HepG2 (cell line): Measurements from ENCODE around the gene AMBRA1. TPM values are rescaled to one million over a fixed set of nuclear protein-coding genes. Genes with fewer than 3 reads are reported as not detected.

Experiments used
- ATAC-seq: fragments of 200-7000 bp; cut with Tn5 transposase; 3 replicates; pipeline ENCODE4 v1.9.1; 2020; ENCODE audit warnings: mild to moderate bottlenecking, moderate library complexity
- BruUV-seq: library from RNA; stranded (reverse); fragments of 400-500 nt; replicated peaks from 2 replicates; lab custom pipeline; 2021; lab: Mats Ljungman, UMichigan
- CTCF ChIA-PET: fragments of 300-600 bp; formaldehyde crosslinking; extraction: SDS; loops from one replicate; lab custom pipeline; 2021; ENCODE audit warnings: low total read pairs, inconsistent platforms, low intra/inter-chr PET ratio; lab: Yijun Ruan, JAX
- POLR2A ChIA-PET: fragments of 350-600 bp; sonication (Branson Sonifier 250); formaldehyde crosslinking; loops from one replicate; lab custom pipeline; 2020; ENCODE audit warnings: antibody characterized with exemption, inconsistent platforms; lab: Yijun Ruan, JAX
- DNase-seq: peaks from one replicate; pipeline ENCODE4 v3.0.0-alpha.2; 2015; ENCODE audit warnings: low spot score
- FAIRE-seq: peaks from 3 replicates; lab custom pipeline; 2011; peaks lifted over from hg19 to GRCh38; lab: Jason Lieb, UNC
- H2AFZ ChIP-seq: one replicate; pipeline ENCODE4 v1.6.1; 2011; ENCODE audit warnings: low read length, inconsistent platforms
- H3K27ac ChIP-seq: fragments of 300-600 bp; 3 replicates; pipeline ENCODE4 v1.8.0; 2011; ENCODE audit warnings: mixed run types, mild to moderate bottlenecking, mixed read lengths, low read length, inconsistent platforms; ENCODE audit not compliant: insufficient read depth; ENCODE audit errors: extremely low read length
- H3K27me3 ChIP-seq, 2 experiments: fragments of 200-600 bp in 1 of 2; 2 replicates in 1 of 2; 3 replicates in 1 of 2; pipeline versions ENCODE4 v1.6.0 to v1.8.0; 2011; ENCODE audit warnings: low read length in 2 of 2, mild to moderate bottlenecking in 2 of 2, moderate library complexity in 2 of 2, inconsistent platforms in 1 of 2; ENCODE audit not compliant: insufficient read depth in 2 of 2, control insufficient read depth in 1 of 2
- H3K36me3 ChIP-seq, 2 experiments: fragments of 200-600 bp in 1 of 2; replicated peaks in 1 of 2; 2 replicates in 1 of 2; 3 replicates in 1 of 2; pipeline versions ENCODE4 v1.5.1 to v1.8.0; 2011; ENCODE audit warnings: low read length in 2 of 2, inconsistent platforms in 1 of 2; ENCODE audit not compliant: insufficient read depth in 2 of 2, control insufficient read depth in 1 of 2
- H3K4me1 ChIP-seq: 2 replicates; pipeline ENCODE4 v1.5.1; 2012; ENCODE audit warnings: low read length, inconsistent platforms; ENCODE audit not compliant: insufficient read depth
- H3K4me2 ChIP-seq: 2 replicates; pipeline ENCODE4 v1.6.0; 2011; ENCODE audit warnings: low read depth, low read length, inconsistent platforms
- H3K4me3 ChIP-seq, 3 experiments: fragments of 200-600 bp in 1 of 3; sonication (generic), shearing (Covaris generic) in 1 of 3; replicated peaks in 1 of 3; 2 replicates each; pipeline ENCODE4 v1.5.1; 2011 to 2016; ENCODE audit warnings: low read length in 3 of 3, inconsistent platforms in 2 of 3, low read depth in 2 of 3, mild to moderate bottlenecking in 2 of 3, control low read depth in 1 of 3, mixed read lengths in 1 of 3; ENCODE audit not compliant: insufficient read depth in 1 of 3
- H3K79me2 ChIP-seq: one replicate; pipeline ENCODE4 v1.6.1; 2011; ENCODE audit warnings: low read length, inconsistent platforms; ENCODE audit not compliant: insufficient read depth
- H3K9ac ChIP-seq: 2 replicates; pipeline ENCODE4 v1.6.0; 2011; ENCODE audit warnings: mild to moderate bottlenecking, low read depth, low read length, inconsistent platforms; ENCODE audit not compliant: insufficient read depth
- H3K9me3 ChIP-seq: 2 replicates; pipeline ENCODE4 v1.5.1; 2012; ENCODE audit warnings: mild to moderate bottlenecking, low read length
- H4K20me1 ChIP-seq: 2 replicates; pipeline ENCODE4 v1.6.0; 2011; ENCODE audit warnings: inconsistent platforms, mild to moderate bottlenecking, low read length, moderate library complexity; ENCODE audit not compliant: insufficient read depth
- GLI4 ChIP-seq: sonication (generic); formaldehyde crosslinking; IDR thresholded peaks from 2 replicates; pipeline ENCODE4 v1.5.1; 2020; ENCODE audit warnings: missing genetic modification reagents, mild to moderate bottlenecking, moderate library complexity, borderline replicate concordance
- HDAC1 ChIP-seq: sonication (generic); formaldehyde crosslinking; IDR thresholded peaks from 2 replicates; pipeline ENCODE4 v1.5.1; 2020; ENCODE audit warnings: mild to moderate bottlenecking, missing genetic modification reagents
- NAIF1 ChIP-seq: sonication (generic); formaldehyde crosslinking; IDR thresholded peaks from 2 replicates; pipeline ENCODE4 v1.5.0; 2020; ENCODE audit warnings: mild to moderate bottlenecking, missing genetic modification reagents, borderline replicate concordance
- ZNF331 ChIP-seq: sonication (generic); formaldehyde crosslinking; IDR thresholded peaks from 2 replicates; pipeline ENCODE4 v1.4.0; 2020; ENCODE audit warnings: missing genetic modification reagents
- ZNF530 ChIP-seq: sonication (generic); formaldehyde crosslinking; IDR thresholded peaks from 2 replicates; pipeline ENCODE4 v1.5.0; 2020; ENCODE audit warnings: low read depth, mild to moderate bottlenecking, missing genetic modification reagents
- ZNF770 ChIP-seq: sonication (generic); formaldehyde crosslinking; IDR thresholded peaks from 2 replicates; pipeline ENCODE4 v1.5.0; 2020; ENCODE audit warnings: mild to moderate bottlenecking, missing genetic modification reagents
- WGBS: methylation state at CpG from one replicate; pipeline ENCODE4 v1.1.6; 2017; ENCODE audit warnings: low lambda C conversion rate; 5-methylcytosine and 5-hydroxymethylcytosine counted together
- in situ Hi-C: cut with HindIII; loops from 2 replicates; pipeline ENCODE4 v1.10.0; 2017; ENCODE audit warnings: low pct_unique_long_range_greater_than_20kb; ENCODE audit not compliant: extremely low pct_ligation_motif_present
- intact Hi-C: fragments of 100-400 bp; cut with micrococcal nuclease; formaldehyde crosslinking; loops from one replicate; pipeline ENCODE4 v1.10.0; 2022; ENCODE audit not compliant: unreplicated experiment
- polyA plus RNA-seq, 8 experiments: library from polyadenylated mRNA; depleted of rRNA in 3 of 8; stranded (reverse) in 7 of 8; unstranded in 1 of 8; fragments of >200 nt; fragmentation: Illumina TruSeq in 4 of 8; extraction: Trizol in 4 of 8; gene quantifications; 2 replicates each; pipeline versions ENCODE4 v1.2.1 to v1.2.3, GENCODE V29; 2011 to 2016; ENCODE audit warnings: low read depth in 4 of 8, missing spikeins in 1 of 8, mixed read lengths in 1 of 8; ENCODE audit not compliant: insufficient read depth in 1 of 8
- total RNA-seq, 5 experiments: library from RNA; depleted of rRNA; stranded (reverse); fragments of >200 nt; fragmentation: Illumina TruSeq; extraction: Trizol; gene quantifications; 2 replicates each; pipeline ENCODE4 v1.2.3, GENCODE V29; 2016; ENCODE audit warnings: low read depth in 1 of 5

The AMBRA1 gene
- total and polyA plus RNA-seq, 2 of the 13 experiments (the other 11 are each of a cell fraction or from before 2014, with no cell fraction given): 15.7 to 26.0 TPM

GRCh38 chr11:46526216-46527215 lies 67.3 kb downstream of the AMBRA1 start:
- in situ Hi-C loops (no loop called here), intact Hi-C loops (no loop called here)
- Histone ChIP-seq H3K36me3 (peaks cover 5 to 7% of the 10 kb centered on the region in 2 experiments; a peak in 4 of 5 replicates), H3K79me2 (peaks cover 93% of the 10 kb centered on the region), H3K4me3 (no peak overlapping the region), H3K4me1 (peaks cover 51% of the 10 kb centered on the region), H4K20me1 (peaks cover 62% of the 10 kb centered on the region), H3K27me3 (no peaks in the 10 kb centered on the region), H2AFZ (no peak overlapping the region), H3K9ac (no peak overlapping the region), H3K4me2 (no peak overlapping the region), H3K27ac (no peak overlapping the region), H3K9me3 (no peaks in the 10 kb centered on the region)
- TF ChIP-seq ZNF331 (peak; percentile 99), NAIF1 (CRISPR knock-in tag) (no peak)
- BruUV-seq: no TSS peak
- DNase-seq: no peak
- ChIA-PET CTCF (no interaction called here), POLR2A (no interaction called here)
- ATAC-seq: no peak
- 90% methylated on average over 2 of the region's 2 CpGs for WGBS
- no peak for FAIRE-seq

- in situ Hi-C loops: no loop called here
- BruUV-seq: no TSS peak
- no peak overlapping the region for H3K27ac ChIP-seq
- H3K9me3 ChIP-seq: no peaks in the 10 kb centered on the region
- peaks cover 57% of the 10 kb centered on the region for H4K20me1 ChIP-seq
- TF ChIP-seq ZNF770 (CRISPR knock-in tag) (no peak), HDAC1 (no peak), GLI4 (no peak), ZNF530 (CRISPR knock-in tag) (no peak)
- peaks cover 71% of the 10 kb centered on the region for H3K4me1 ChIP-seq
- DNase-seq (no peak), ATAC-seq (no peak), FAIRE-seq (no peak)
- H3K79me2 ChIP-seq: peaks cover 91% of the 10 kb centered on the region
- CTCF ChIA-PET: no interaction called here
- H3K27me3 ChIP-seq: no peaks in the 10 kb centered on the region
- no peak overlapping the region for H3K9ac ChIP-seq
- H2AFZ ChIP-seq: no peak overlapping the region
- H3K4me2 ChIP-seq: no peak overlapping the region
- POLR2A ChIA-PET: no interaction called here
- intact Hi-C loops: no loop called here
- no peak overlapping the region for H3K4me3 ChIP-seq
- H3K36me3 ChIP-seq: peaks cover 4 to 8% of the 10 kb centered on the region in 2 experiments; a peak in 4 of 5 replicates
Measured at GRCh38 chr11:46524201-46524770, 69.5 kb downstream of the AMBRA1 start.
